CD4-positive, alpha-beta T cell (primary cell): Measurements from ENCODE around the gene MBD5. TPM values are rescaled to one million over a fixed set of nuclear protein-coding genes. Genes with fewer than 3 reads are reported as not detected.

Source experiments
- ATAC-seq: fragments of 200-7000 bp; cut with Tn5 transposase; one replicate; pipeline ENCODE4 v1.10.0; 2022; ENCODE audit warnings: mild to moderate bottlenecking; ENCODE audit not compliant: poor library complexity
- CTCF ChIA-PET: fragments of 350-600 bp; sonication (Branson Sonifier 250); formaldehyde crosslinking; loops from one replicate; lab custom pipeline; 2021; ENCODE audit warnings: antibody characterized with exemption, inconsistent platforms; lab: Charles Lee
- POLR2A ChIA-PET: fragments of 350-600 bp; sonication (Branson Sonifier 250); formaldehyde crosslinking; loops from one replicate; lab custom pipeline; 2021; ENCODE audit warnings: antibody characterized with exemption, inconsistent platforms; lab: Charles Lee
- DNase-seq, 14 experiments: peaks; one replicate each; pipeline ENCODE4 v3.0.0-alpha.2; 2013 to 2020; ENCODE audit warnings: mixed read lengths in 2 of 14
- H3K27ac ChIP-seq, 2 donors: one replicate each; pipeline versions ENCODE4 v1.5.1 to v1.7.0; 2013; ENCODE audit warnings: low read length in 2 of 2, low read depth in 1 of 2, mild to moderate bottlenecking in 1 of 2
- H3K27me3 ChIP-seq, 2 experiments: 1 replicate in 1 of 2; 2 replicates in 1 of 2; pipeline versions ENCODE4 v1.6.1 to v1.7.0; 2013; ENCODE audit warnings: low read length in 2 of 2, control low read depth in 1 of 2, mild to moderate bottlenecking in 1 of 2, moderate library complexity in 1 of 2; ENCODE audit not compliant: insufficient read depth in 2 of 2, control insufficient read depth in 1 of 2
- H3K36me3 ChIP-seq: one replicate; pipeline ENCODE4 v1.6.1; 2013; ENCODE audit warnings: low read length, control low read depth; ENCODE audit not compliant: insufficient read depth
- H3K4me1 ChIP-seq: one replicate; pipeline ENCODE4 v1.6.1; 2013; ENCODE audit warnings: low read length, control low read depth; ENCODE audit not compliant: insufficient read depth
- H3K4me3 ChIP-seq: one replicate; pipeline ENCODE4 v1.5.1; 2013; ENCODE audit warnings: mild to moderate bottlenecking, low read length, moderate library complexity
- H3K9me3 ChIP-seq, 2 experiments: 1 replicate in 1 of 2; 2 replicates in 1 of 2; pipeline versions ENCODE4 v1.6.1 to v1.7.0; 2013; ENCODE audit warnings: low read length in 2 of 2, mild to moderate bottlenecking in 2 of 2, control low read depth in 1 of 2, moderate library complexity in 1 of 2; ENCODE audit not compliant: control insufficient read depth in 1 of 2, insufficient read depth in 1 of 2
- H3K27ac Mint-ChIP-seq: one replicate; pipeline ENCODE4 v1.8.0; 2020; ENCODE audit warnings: mixed read lengths
- H3K27me3 Mint-ChIP-seq: one replicate; pipeline ENCODE4 v1.8.0; 2021; ENCODE audit warnings: mixed read lengths
- H3K36me3 Mint-ChIP-seq: one replicate; pipeline ENCODE4 v1.8.0; 2021; ENCODE audit warnings: low read depth, mixed read lengths
- H3K4me1 Mint-ChIP-seq: one replicate; pipeline ENCODE4 v1.8.0; 2021; ENCODE audit warnings: low read depth, mixed read lengths
- H3K4me3 Mint-ChIP-seq: one replicate; pipeline ENCODE4 v1.8.0; 2020; ENCODE audit warnings: mild to moderate bottlenecking, mixed read lengths
- H3K9me3 Mint-ChIP-seq: one replicate; pipeline ENCODE4 v1.8.0; 2020; ENCODE audit warnings: mixed read lengths
- intact Hi-C, 2 experiments: fragments of 100-400 bp; cut with DNase I in 1 of 2; cut with micrococcal nuclease in 1 of 2; formaldehyde crosslinking; loops; one replicate each; pipeline versions ENCODE4 v1.15.1 to v1.9.0; 2023 to 2025; cut with DNase I, micrococcal nuclease
- total RNA-seq, 174 experiments: library from RNA in 2 of 174; stranded (reverse) in 2 of 174; gene quantifications; one replicate each; pipeline ENCODE4 v1.2.3 and lab custom pipeline; 2021 to 2026
- TF ChIP-seq, protein P1 (sequence below): fragments of 200-600 bp; IDR thresholded peaks from one replicate; pipeline ENCODE4 v1.8.0; 2022; ENCODE audit warnings: antibody characterized with exemption, mild to moderate bottlenecking

Gene MBD5
- total RNA-seq, 2 experiments from 2014 or later, result 49.8 to 52.9 TPM

DNA sequence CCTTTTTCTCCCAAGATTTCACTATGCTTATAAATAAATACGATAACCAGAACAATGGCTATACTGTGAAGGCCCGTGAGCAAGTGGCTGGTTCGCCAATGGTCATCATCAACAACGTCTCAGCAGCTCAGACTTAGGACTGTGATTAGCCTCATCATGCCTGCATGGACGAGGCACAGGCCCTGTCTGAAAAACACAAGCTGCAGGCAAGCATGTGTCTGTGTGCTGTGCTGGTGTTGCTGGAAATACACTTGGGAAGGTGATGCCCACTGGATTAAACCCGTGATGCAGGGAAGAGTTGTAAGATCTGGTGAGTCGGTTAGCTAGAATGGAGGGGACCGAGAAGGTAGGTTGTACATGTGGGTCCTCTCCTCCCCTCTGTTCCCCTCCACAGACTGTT, 512.1 kb downstream of the MBD5 start:
- no peaks in the 10 kb centered on the region for H3K27me3 Mint-ChIP-seq
- peak overlapping the region; percentile 26 for H3K27ac Mint-ChIP-seq
- ATAC-seq, result no peak

DNA sequence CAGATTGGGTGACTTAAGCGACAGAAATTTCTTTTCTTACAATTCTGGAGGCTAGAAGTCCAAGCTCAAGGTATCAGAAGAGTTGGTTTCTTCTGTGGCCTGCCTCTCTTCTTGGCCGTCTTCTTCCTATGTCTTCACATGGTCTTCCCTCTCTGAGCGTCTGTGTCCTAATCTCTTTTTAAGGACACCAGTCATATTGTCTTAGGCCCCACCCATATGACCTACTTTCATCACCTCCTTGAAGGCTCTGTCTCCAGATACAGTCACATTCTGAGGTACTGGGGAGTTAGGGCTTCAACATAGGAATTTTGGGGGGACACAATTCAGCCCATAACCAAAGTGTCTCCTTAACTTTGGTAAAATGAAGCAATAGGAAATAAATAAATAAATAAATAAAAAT, 512.8 kb downstream of the MBD5 start:
- no peaks in the 10 kb centered on the region for H3K27me3 ChIP-seq
- no peak overlapping the region for H3K4me3 ChIP-seq
- ChIA-PET CTCF (interaction anchor here (0.6 to 1.1 kb wide), 2 partner anchors 24 to 177 kb away, joined by 3 to 4 read pairs; no protein-coding TSS in a partner anchor), POLR2A (interaction anchor here (2.1 kb wide), 1 partner anchor 9 kb away, joined by 8 read pairs; no protein-coding TSS in a partner anchor)
- H3K27me3 Mint-ChIP-seq, result no peaks in the 10 kb centered on the region
- peak overlapping the region; percentile 26 for H3K27ac Mint-ChIP-seq
- peak in 1 of 14 experiments; percentile 30 for DNase-seq
- H3K9me3 ChIP-seq, result no peaks in the 10 kb centered on the region
- peaks cover 68% of the 10 kb centered on the region for H3K4me1 Mint-ChIP-seq
- intact Hi-C loops, result loop anchor here in 1 of 2 experiments (10.0 kb wide), 1 partner anchor 689 kb away; the partner anchor contains the start of gene ACVR2A
- H3K4me1 ChIP-seq, result peaks cover 61% of the 10 kb centered on the region
- H3K27ac ChIP-seq, result no peak overlapping the region
- H3K36me3 ChIP-seq, result no peaks in the 10 kb centered on the region
- peak; percentile 49 for ATAC-seq
- TF ChIP-seq, protein P1, sequence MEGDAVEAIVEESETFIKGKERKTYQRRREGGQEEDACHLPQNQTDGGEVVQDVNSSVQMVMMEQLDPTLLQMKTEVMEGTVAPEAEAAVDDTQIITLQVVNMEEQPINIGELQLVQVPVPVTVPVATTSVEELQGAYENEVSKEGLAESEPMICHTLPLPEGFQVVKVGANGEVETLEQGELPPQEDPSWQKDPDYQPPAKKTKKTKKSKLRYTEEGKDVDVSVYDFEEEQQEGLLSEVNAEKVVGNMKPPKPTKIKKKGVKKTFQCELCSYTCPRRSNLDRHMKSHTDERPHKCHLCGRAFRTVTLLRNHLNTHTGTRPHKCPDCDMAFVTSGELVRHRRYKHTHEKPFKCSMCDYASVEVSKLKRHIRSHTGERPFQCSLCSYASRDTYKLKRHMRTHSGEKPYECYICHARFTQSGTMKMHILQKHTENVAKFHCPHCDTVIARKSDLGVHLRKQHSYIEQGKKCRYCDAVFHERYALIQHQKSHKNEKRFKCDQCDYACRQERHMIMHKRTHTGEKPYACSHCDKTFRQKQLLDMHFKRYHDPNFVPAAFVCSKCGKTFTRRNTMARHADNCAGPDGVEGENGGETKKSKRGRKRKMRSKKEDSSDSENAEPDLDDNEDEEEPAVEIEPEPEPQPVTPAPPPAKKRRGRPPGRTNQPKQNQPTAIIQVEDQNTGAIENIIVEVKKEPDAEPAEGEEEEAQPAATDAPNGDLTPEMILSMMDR, result no peak
- H3K9me3 Mint-ChIP-seq, result no peaks in the 10 kb centered on the region
- no peak overlapping the region for H3K4me3 Mint-ChIP-seq
- no peaks in the 10 kb centered on the region for H3K36me3 Mint-ChIP-seq

More for the DNA sequence above, 512.1 kb downstream of the MBD5 start:
- no peak overlapping the region for H3K4me3 ChIP-seq
- Mint-ChIP-seq H3K4me1 (peaks cover 68% of the 10 kb centered on the region), H3K36me3 (no peaks in the 10 kb centered on the region), H3K4me3 (no peak overlapping the region), H3K9me3 (no peaks in the 10 kb centered on the region)
- no peak for DNase-seq
- peaks cover 62% of the 10 kb centered on the region for H3K4me1 ChIP-seq
- H3K9me3 ChIP-seq, result no peaks in the 10 kb centered on the region
- POLR2A ChIA-PET, result interaction anchor here (2.1 kb wide), 1 partner anchor 9 kb away, joined by 8 read pairs; no protein-coding TSS in a partner anchor
- no peaks in the 10 kb centered on the region for H3K36me3 ChIP-seq
- intact Hi-C loops, result loop anchor here in 1 of 2 experiments (10.0 kb wide), 1 partner anchor 688 kb away; the partner anchor contains the start of gene ACVR2A
- H3K27me3 ChIP-seq, result no peaks in the 10 kb centered on the region
- TF ChIP-seq, protein P1, result no peak
- CTCF ChIA-PET, result no interaction called here
- H3K27ac ChIP-seq, result no peak overlapping the region

DNA sequence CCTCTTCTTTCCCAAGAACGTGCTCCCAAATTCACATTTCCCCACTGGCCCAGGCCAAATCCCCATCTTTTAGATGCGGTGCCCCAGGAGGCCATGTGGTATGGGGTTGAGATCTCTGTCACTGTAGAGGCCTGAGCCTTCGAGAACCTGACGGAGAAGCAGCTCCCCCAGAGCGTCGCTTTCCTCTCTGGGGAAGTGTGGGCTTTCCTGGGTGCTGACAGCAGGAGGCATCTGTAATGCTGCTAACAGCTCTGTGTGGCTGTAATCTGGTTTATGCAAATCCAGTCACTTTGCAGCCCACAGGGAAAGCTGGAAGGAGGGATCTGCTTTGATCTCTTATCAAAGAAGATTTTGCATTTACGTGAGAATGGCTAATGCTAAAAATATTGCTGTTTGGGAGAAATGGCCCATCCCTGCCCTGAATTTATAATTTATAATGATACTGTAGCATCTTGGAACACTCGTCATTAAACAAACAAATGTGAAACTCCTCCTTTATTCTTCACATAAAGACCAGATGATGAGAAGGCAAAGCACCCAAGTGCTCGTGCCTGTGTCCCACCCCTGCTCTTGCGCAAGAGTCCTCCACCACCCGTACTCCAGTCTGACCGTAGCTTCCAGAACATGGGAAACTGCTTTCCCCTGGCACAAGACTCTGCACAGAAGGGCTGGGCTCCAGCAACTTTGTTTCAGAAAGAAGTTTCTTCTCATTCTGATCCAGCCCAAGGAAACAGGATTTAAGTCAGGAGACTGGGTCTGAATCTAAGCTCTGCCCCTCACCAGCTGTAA, 513.7 kb downstream of the MBD5 start:
- no peaks in the 10 kb centered on the region for H3K36me3 ChIP-seq
- H3K27ac Mint-ChIP-seq, result no peak overlapping the region
- ChIA-PET POLR2A (interaction anchor here (1.8 to 2.1 kb wide), 2 partner anchors 10 to 112 kb away, joined by 7 to 8 read pairs; no protein-coding TSS in a partner anchor), CTCF (interaction anchor here (0.6 to 1.6 kb wide), 3 partner anchors 19 to 176 kb away, joined by 3 to 6 read pairs (median 4); no protein-coding TSS in a partner anchor)
- ATAC-seq (no peak), DNase-seq (no peak)
- TF ChIP-seq, protein P1, result no peak
- no peaks in the 10 kb centered on the region for H3K27me3 ChIP-seq
- no peaks in the 10 kb centered on the region for H3K36me3 Mint-ChIP-seq
- H3K9me3 ChIP-seq, result no peaks in the 10 kb centered on the region
- H3K4me3 Mint-ChIP-seq, result no peak overlapping the region
- H3K27me3 Mint-ChIP-seq, result no peaks in the 10 kb centered on the region
- no peaks in the 10 kb centered on the region for H3K9me3 Mint-ChIP-seq
- intact Hi-C loops, result loop anchor here in 1 of 2 experiments (10.0 kb wide), 1 partner anchor 690 kb away; the partner anchor contains the start of gene ACVR2A
- H3K27ac ChIP-seq, result no peak overlapping the region
- no peak overlapping the region for H3K4me3 ChIP-seq
- peaks cover 59% of the 10 kb centered on the region for H3K4me1 ChIP-seq
- peaks cover 64% of the 10 kb centered on the region for H3K4me1 Mint-ChIP-seq
